Stimulated activated CD4-positive, alpha-beta T cell treated with anti-CD3 and anti-CD28 coated beads, Interleukin-4, amount 100 ng/mL, for 4 hours (primary cell): ENCODE results near the gene MEG3.

Source experiments
- DNase-seq, 2 experiments: peaks; one replicate each; pipeline ENCODE4 v3.0.0-alpha.2; 2020

Gene MEG3

DNA sequence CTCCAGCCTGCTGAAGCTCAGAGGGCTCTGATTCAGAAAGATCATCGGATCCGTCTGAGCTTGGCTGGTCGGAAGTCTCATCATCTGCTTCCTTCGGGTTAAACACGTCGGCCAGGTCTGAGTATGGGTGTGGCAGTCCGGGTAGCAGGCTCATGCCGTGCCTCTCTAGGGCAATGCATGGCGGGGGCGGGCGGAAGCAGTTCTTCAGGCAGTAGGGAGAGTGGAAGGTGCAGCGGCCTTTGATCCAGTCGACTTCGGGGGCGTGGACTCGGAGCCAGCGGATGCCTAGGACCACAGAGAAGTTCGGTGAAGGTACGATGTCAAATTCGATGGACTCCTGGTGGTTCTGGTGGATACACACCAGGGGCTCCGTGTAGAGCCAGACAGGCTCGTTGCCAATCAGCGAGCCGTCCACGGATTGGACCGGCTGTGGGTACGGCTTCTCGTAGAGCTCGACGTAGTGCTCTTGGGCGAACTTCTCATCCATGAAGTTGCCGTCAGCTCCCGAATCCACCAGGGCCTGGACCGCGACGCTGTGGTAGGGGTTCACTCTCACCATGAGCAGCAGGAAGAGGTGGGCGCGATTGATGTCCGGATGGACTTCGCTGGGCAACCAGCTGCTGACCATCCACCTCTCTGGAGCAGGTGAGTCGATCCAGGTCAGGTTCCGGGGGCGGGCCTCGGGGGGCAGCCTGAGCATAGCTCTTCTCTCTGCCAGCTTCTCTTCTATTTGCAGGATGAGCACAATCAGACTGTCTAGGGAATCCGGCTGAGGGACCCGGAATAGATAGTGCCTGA, 57.3 kb downstream of the MEG3 start:
- DNase-seq = no peak

DNA sequence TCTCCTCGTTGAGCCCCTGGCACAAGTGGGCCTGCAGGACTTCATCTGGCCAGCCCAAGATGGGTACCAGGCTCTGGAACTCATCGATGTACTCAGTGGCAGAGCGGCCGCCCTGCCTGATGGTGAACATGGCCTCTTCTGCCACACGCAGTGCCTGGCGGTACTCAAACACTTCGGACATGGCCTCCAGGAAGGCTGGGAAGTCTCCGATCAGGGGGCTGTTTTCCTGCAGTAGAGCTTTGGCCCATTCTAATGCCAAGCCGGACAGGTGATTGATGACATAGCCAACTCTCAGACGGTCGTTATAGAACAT, 57.8 kb downstream of the MEG3 start:
- DNase-seq = no peak

DNA sequence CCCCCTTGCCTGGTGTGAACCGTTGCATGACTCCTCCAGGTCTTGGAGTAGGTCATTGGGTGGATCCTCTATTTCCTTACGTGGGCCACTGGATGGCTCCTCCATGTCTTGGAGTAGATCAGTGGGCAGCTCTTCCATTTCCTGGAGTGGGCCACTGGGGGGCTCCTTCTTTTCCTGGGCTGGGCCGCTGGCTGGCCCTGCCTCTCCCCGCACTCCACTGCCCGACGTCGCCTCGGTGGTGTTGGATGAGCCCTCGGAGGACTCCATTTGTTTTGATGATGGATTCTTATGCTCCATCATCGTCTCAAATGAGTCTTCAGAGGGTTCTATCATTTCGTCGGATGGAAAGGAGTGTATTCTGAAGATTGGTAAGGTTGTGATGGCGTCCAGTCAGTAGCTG, 58.5 kb downstream of the MEG3 start:
- DNase-seq = no peak

DNA sequence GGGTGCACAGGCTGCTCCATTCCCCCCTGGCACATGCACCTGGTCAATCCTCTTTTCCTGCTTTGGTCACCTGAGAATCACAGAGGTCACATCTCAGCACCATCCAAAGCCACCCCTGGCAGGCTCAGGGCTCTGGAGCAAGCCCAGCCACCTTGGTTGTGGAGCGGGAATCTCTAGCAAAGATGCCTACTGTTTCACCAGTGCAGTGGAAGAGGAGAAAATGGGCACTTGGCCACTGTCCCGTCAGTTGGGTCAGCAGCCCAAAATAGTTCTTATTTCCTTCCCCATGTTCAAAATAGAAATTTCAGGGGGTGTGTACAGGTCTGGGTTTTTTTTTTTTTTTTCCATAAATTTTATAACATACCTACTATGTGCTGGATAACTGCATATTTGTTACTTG, 59.3 kb downstream of the MEG3 start:
- DNase-seq = no peak

DNA sequence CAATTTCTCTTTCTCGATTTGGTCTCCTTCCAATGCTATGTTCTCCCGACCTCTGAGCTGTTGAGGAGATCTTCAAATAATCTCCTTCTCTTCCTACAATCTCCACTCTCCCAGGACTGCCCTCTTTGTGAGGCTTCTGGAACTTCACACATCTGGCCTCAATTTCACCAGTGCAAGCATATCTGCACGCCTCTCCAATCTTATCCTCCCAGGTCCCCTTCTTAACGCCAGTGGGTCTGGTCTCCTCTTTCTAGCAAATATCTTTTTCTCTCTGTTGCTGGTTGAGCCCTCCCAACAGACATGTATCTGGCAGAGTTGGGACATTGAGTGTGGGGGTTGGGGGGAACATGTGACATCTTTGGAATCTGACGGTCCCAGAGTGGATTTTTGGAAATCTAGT, 59.7 kb downstream of the MEG3 start:
- DNase-seq = no peak

DNA sequence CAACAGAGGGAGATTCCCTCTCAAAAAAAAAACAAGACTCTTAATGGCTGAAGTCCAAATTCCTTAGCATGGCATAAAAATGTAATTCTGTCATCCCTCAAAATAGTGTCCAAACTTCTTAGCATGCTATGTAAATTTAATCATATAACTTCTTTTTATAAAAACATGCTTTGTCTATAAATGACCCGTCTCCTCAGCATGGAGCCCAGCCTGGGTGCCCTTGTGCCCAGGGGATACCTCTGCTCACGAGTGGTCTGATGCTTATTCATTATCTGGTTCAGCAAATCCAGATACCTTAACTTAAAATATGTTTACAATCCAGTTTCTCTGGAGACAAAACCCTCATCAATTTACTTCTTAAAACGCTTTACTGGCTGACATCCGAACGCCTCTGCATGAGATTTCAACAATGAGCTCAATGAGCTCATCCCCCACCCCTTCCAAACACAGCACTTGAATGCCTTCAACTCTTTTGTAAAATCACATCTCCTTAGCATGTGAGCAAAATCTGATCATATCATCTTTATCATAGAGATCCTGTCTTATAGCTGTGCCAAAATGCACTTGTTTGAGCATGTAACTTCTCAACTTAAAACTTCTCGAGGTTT, 61.9 kb downstream of the MEG3 start:
- DNase-seq = no peak

DNA sequence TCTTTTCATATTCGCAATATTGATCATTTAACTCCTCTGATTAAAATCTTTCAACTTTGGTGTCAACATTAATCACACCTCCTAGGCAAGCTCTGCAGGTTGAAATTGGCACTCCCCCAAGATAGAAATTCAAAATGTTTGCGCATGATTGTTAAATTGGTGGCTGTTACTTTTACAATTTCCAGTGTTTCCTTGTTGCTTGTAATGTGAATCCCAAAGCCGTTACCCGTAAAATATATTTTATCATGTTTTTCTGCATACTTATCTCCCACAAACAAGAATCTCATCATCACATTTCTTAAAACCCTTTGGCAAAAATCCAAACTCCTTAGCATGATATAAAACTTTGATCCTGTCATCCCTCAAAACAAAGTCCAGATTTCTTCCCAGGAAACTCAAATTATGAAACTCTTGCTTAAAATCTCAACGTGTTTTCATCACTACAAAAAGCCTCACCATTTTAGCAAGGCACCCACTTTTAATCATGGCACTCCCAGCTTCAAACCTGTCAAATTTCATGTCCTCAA, 62.9 kb downstream of the MEG3 start:
- DNase-seq = no peak

DNA sequence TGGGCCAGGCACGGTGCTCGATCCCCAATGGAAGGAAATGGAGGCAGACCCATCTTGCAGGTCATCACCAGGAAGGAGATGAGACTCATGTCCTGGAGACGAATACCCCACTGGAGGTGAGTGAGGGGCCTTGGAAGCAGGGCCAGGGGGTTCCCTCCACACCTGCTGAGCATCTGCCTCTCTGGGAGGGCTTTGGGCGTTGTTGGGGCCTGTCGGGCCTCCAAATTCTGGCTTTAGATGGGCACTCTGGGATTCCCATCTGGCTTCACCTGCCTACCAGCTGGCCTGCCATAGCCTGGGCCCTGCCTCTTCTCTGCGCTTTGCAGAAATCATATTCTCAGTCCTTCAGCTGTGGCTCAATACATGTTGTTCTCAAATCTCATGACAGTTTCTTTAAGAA, 63.7 kb downstream of the MEG3 start:
- no peak for DNase-seq

DNA sequence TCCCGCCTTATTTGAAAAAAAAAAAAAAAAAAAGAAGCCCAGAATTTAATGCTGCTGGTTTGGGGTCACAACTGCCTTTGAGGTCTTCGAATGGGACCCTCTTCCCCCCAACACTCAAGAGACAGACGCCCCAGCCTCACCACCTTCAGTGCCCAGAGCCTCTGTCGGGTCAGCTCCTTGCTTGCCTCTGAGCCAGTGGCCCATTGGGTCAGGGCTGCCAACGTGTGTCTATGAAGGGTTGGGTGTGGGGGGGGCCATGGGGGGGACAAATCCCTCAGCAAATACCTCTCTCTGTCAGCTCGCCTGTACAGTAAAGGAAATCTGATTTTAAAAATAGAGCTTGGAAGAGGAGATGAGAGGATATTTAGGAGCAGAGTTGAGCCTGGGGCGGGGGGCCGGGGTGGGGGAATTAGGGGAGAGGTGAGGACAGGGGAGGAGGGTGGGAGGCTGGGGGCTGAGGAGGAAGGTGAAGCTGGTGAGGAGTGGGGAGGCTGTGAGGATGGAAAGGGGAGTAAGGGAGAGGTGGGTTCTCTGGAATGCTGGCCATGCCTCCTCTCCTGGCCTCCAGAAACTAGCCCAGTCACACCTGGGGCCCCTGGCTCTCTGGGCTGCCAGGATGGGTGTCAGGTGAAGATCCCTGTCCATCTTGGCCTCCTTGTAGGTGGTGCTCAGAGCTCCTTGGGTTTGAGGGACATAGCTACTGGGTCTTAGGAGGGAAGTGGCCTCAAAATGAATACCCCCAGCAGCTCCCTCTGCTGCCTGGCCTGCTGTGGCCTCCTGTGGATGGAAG, 64.3 kb downstream of the MEG3 start:
- no peak for DNase-seq

DNA sequence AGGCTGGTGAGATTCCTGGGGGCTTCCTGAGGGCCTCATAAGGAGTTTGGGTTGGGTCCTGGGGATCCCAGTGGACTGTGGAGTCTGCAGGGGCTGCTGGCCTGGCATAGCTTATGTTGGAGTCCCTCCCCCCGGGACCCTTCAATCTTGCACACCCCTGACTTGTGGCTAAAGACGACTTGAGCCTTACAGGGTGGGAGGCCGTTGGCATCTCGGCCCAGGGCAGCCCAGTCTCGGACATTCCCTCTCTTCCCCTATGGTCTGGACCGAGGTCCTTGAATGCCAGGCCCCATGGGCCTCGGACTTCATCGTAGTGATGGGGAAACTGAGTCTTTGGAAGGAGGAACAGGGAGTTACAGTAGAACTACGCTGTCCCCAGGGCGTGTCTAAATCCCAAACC, 65.1 kb downstream of the MEG3 start:
- no peak for DNase-seq

DNA sequence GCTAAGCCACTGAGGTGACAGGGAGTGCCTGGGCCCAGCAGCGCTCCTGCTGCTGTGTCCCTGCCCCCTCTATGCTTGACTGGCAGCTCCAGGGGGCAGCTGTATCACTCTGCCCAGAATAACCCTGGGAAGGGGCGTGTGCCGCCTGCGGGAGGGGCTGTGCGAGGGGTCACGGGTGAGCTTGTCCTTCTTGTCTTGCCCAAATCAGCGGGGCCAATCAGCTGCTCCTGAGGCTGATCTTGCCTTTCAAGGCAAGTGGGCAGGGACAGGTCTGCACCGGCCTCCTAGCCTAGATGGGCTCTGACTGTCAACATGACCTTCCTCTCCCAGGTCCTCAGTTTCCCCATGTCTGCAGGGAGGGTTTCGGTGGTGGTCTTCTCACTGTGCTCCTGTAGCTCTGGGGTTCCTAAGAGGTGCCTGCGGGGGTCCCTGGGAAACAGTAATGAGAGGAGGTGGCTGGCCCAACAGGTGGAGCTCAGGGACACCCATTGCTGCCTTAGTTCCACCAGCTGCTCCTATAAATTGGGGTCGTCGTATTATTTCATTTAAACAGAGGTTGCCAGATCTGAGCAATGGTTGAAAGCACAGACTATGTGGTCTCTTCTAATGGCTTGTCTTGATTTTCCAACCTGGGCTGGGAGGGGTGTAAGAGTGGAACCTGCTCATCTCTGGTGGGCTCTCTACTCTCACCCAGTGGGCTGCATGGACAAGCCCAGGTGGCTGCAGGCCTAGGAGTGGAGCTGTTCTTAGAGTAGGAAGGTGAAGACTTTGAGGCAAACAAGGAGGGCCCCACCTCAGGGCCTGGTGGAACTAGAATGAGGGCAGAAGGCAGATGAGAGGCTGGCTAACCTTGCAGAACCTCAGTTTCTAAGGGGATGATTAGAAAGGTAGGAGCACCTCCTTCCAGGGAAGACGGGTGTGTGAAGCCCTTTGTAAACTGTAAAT, 65.9 kb downstream of the MEG3 start:
- DNase-seq = no peak

DNA sequence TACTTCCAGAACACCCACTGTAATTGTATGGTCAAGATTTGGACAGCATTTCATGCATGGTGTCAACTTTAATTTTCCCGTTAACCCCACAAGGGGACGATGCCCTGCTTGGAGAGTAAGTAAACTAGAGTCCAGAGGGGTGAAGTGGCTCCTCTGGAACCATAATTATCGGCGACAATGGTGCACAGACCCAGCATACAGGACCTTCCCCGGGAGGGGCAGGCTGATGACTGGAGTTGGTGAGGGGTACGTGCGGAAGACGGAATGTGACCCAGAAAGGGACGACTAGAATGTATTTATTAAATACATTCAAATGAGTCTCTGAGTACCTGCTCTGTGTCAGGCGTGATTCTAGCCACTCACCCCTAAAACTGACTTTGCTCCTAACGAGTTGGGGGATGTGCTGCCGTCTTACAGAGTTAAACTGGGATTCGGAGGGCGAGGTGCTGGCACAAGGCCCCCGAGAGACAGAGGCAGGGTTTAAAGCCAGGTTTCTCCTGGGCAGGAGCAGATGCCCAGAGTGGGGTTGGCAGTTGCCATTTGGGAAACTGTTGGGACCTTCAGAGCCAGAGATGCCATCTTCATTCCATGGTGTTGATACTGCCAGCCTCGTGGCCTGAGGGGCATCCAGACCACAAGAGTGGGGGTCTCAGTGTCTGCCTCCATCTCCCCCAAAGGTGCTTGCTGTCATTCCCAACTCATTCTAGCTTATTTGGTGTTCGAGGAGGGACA, 66.7 kb downstream of the MEG3 start:
- DNase-seq = no peak

DNA sequence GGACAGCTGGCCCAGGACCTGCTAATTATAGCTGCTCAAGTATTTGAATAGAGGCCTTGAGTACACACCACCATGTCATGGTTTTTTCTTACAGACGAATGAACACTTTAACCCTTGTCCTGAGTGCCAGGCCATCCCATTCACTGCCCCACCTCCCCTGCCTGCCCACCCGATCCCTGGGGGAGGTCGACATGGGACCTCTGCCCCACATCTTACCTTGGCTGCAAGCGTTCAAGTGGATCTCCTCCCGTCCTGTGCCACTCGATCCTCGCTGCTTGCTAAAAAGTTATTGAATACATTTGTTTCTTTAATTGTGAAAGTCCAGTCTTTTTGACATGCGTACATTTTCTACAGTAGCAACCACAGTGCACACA, 67.3 kb downstream of the MEG3 start:
- no peak for DNase-seq

DNA sequence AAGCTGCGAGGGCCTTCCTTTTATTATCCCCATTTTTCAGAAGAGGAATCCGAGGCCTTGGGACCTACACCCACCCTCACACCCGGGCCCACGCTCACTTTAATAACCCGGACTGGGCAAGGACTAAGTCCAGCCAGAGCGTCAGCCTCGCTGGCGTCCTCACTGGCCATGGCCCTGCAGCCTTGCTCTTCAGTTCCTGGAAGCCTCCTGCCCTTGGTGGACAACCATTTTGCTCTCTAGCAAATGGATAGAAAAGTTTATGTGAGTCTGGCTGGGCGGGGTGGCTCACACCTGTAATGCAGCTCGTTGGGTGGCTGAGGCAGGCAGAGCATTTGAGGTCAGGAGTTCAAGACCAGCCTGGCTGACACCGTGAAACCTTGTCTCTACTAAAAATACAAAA, 67.8 kb downstream of the MEG3 start:
- no peak for DNase-seq

DNA sequence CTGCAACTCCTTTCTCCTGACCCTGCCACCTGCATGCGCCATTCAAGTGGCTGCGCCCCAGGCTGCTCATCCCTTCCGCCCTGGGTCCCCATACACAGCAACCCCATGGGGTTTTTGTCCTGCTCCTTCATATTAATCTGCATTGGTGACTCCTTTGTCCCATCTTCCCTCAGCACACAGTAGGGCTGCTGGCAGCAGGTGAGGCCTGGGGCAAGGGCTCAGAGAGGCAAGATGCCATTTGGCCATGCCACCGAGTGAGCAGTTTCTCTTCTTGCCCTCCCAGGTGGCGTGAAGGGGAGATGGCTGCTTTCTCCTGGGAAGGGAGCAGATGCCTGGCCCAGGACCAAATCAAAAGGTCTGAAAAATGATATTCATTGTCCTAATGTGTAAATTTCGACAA, 68.5 kb downstream of the MEG3 start:
- DNase-seq = no peak

DNA sequence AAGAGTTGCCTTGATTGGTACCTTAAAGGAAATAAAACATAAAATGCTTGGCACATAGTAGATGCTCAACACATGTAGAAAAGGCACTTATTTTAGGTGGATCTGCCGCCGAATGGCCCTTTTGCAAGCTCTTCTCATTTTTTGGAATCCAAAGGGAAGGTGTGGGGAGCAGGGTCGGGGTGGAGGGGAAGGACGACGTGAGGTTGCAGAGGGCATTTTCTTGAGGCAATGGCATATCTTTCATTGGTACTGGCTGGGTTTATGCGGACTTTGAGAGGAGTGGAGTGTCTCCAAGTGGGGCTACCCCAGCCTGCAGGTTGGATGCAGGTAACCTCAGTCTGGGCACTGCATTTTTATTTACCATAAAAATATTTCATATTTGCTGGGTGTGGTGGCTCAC, 69.5 kb downstream of the MEG3 start:
- no peak for DNase-seq

DNA sequence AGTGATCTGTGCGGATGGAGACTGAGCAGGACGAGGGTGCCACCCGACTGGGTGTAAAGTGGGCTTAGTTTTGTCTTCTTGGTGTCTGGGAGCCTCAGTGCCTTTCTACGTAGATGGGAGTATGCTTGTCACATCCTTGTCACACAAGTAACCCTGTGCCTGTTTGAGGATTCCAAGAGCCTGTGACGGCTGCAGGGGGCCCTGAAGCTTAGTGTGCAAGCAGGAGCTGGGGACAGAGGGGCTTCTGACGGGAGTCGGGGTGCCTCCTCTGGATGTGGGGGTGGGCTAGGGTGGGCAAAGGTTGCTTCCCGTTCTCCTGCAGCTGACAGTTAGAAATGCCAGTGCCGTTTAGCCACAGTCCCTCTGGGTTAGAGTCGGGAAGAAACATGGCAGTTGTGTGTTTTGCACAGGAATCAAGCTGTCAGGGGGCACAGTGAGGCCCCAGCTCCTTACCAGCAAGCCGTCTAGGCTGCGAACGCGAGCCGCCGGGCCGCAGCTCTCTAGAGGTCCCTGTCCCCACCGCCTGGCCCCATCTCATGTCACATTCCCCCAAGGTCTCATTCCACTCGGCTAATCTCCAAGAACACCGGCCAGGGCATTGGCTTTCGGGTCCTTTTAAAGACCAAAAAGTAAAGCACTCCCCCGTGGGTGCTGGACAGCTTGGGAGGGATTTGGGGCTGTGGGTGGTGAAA, 70.6 kb downstream of the MEG3 start:
- DNase-seq = no peak

DNA sequence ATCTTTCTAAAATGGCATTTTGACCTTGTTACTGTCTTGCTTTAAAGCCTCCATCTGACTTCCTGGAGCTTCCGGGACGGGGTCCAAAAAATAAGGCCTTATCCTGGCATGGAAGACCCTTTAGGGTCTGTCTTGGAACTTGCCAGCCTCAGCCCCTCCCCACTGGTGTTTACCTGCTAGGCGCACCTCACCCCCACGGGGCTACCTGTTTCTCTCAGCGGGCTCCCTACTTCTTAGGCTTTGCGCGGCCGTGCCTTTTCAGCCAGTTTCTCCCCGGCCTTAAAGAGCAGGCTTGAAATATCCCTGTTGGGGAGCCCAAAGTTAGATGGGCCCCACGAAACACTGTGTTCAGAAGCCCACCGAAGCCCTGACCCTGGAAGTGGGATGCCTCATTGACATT, 72.5 kb downstream of the MEG3 start:
- DNase-seq = no peak

DNA sequence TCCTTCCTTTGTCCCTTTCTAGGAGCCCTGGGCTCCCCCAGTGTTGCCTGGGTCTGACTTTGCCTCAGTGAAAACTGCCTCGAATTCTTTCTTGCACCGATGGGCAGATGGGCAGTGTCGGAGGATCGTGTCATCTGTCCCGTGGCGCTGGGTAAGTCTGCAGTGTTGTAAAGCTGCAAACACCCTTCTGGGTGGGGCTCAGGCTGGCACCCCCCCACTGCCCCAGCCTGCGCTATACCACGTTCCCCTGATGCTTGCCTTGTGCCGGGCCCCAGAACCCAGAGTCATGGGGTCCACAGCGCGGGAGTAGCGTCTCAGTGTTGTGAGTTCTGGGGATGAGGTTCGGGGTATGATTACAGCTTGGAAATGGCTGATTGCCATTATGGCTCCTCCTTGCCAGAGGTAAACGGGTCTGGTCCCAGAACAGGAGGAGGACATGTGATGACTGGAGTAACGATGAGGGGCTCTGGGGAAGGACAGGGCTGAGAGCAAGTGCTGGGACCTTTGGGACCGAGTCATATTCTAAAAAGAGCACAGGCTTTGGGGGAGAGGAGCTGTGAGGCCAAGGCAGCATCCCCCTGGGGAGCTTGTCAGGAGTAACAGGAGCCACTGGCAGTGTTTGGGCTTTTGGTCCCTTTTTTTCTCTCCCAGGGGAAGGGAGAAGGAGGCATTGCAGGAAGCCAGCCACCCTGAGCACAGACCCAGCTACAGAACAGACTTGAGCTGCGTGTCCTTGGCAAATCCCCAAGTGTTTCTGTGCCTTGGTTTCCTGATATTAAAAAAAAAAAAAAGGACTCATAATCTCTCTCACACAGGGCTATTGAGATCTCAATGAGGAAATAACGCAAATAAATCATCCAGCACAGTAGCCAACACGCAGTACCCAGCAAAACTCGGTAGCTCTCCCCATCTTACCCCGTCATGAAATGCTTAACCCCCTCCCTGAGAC, 73.3 kb downstream of the MEG3 start:
- no peak for DNase-seq
